ENCODE measurements around the gene DDR2. TPM values are rescaled to one million over a fixed set of nuclear protein-coding genes. Genes with fewer than 3 reads are reported as not detected.
"Not testable (repeated sequence)": the region's sequence is repeated elsewhere in the genome, so short reads cannot be mapped to it uniquely, and the experiment has no call there.

The DDR2 gene
- total RNA-seq, 2 experiments from 2014 or later: 0.02 to 0.35 TPM

DNA sequence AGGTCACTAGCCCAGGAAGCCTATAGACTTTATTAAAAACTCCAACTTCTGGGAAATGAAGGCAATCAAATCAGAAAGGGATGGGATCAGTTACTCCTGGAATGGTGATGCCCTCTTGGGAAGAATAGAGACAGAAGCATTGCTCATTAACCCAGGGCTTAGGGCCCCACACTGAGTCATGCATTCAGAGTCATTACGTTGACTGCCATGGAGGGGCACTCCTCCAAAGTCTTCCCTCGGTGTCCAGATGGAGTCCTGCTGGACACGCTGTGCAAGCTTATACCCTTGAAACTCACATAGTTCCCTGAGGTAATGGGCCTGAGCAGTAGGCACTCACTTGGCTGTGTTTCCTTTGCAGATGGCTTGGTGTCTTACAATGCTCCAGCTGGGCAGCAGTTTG lies 123.0 kb downstream of the DDR2 start:
- Mint-ChIP-seq H3K36me3 (ENCODE audit: low read depth) (no peaks in the 10 kb centered on the region), H3K27ac (no peak overlapping the region), H3K4me3 (no peak overlapping the region), H3K27me3 (peaks cover 2% of the 10 kb centered on the region), H3K4me1 (no peaks in the 10 kb centered on the region), H3K9me3 (no peaks in the 10 kb centered on the region)
- ChIA-PET CTCF (no interaction called here), POLR2A (no interaction called here)
- DNase-seq: no peak

- H3K27ac Mint-ChIP-seq: no peak overlapping the region
- H3K4me3 Mint-ChIP-seq: no peak overlapping the region
- CTCF ChIA-PET: no interaction called here
- no peaks in the 10 kb centered on the region for H3K9me3 Mint-ChIP-seq
- no peaks in the 10 kb centered on the region for H3K36me3 Mint-ChIP-seq (ENCODE audit: low read depth)
- no peak for DNase-seq
- POLR2A ChIA-PET: no interaction called here
- peaks cover 2% of the 10 kb centered on the region for H3K27me3 Mint-ChIP-seq
- no peaks in the 10 kb centered on the region for H3K4me1 Mint-ChIP-seq
Measured at GRCh38 chr1:162756523-162756922, 124.3 kb downstream of the DDR2 start.

GRCh38 chr1:162757476-162757875 lies 125.2 kb downstream of the DDR2 start:
- H3K27me3 Mint-ChIP-seq: peaks cover 2% of the 10 kb centered on the region

GRCh38 chr1:162765788-162766187 lies 133.5 kb downstream of the DDR2 start:
- Mint-ChIP-seq H3K4me3 (no peak overlapping the region), H3K36me3 (ENCODE audit: low read depth) (no peaks in the 10 kb centered on the region), H3K27me3 (peaks cover 8% of the 10 kb centered on the region), H3K9me3 (no peaks in the 10 kb centered on the region), H3K4me1 (no peaks in the 10 kb centered on the region), H3K27ac (no peak overlapping the region)
- no peak for DNase-seq
- CTCF ChIA-PET: no interaction called here
- POLR2A ChIA-PET: no interaction called here

More at GRCh38 chr1:162757476-162757875, 125.2 kb downstream of the DDR2 start:
- Mint-ChIP-seq H3K36me3 (ENCODE audit: low read depth) (no peaks in the 10 kb centered on the region), H3K27ac (no peak overlapping the region), H3K4me3 (no peak overlapping the region), H3K4me1 (no peaks in the 10 kb centered on the region), H3K9me3 (no peaks in the 10 kb centered on the region)
- POLR2A ChIA-PET: no interaction called here
- no peak for DNase-seq
- CTCF ChIA-PET: no interaction called here

GRCh38 chr1:162772571-162773154 lies 140.4 kb downstream of the DDR2 start:
- H3K4me1 Mint-ChIP-seq: no peaks in the 10 kb centered on the region
- no peaks in the 10 kb centered on the region for H3K36me3 Mint-ChIP-seq (ENCODE audit: low read depth)
- no peak overlapping the region for H3K27ac Mint-ChIP-seq
- H3K4me3 Mint-ChIP-seq: no peak overlapping the region
- DNase-seq: no peak
- H3K27me3 Mint-ChIP-seq: peaks cover 2% of the 10 kb centered on the region
- H3K9me3 Mint-ChIP-seq: no peaks in the 10 kb centered on the region
- CTCF ChIA-PET: no interaction called here
- POLR2A ChIA-PET: no interaction called here

DNA sequence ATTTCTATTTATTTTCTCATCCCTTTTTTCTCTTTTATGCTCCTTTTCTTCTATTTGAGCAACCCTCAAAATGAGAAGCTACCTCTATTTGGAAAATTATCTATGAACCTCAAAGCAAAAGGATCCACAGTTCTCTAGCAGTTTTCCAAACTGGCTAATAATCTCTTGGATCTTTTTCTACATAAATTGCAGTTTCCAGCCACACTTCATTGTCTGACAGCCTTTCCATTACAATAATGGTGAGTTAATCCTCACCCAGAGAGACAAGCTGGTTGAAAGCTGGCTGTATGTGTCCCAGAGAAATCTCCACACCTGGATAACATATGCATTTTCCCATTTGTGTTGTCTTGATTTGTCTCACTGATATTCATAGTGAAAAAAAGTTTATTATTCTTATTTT lies 141.7 kb downstream of the DDR2 start:
- Mint-ChIP-seq H3K4me3 (no peak overlapping the region), H3K4me1 (no peaks in the 10 kb centered on the region), H3K27ac (no peak overlapping the region), H3K9me3 (no peaks in the 10 kb centered on the region), H3K27me3 (peaks cover 2% of the 10 kb centered on the region), H3K36me3 (ENCODE audit: low read depth) (no peaks in the 10 kb centered on the region)
- POLR2A ChIA-PET: no interaction called here
- DNase-seq: no peak
- CTCF ChIA-PET: no interaction called here

GRCh38 chr1:162779043-162779442 lies 146.8 kb downstream of the DDR2 start:
- H3K27me3 Mint-ChIP-seq: peaks cover 20% of the 10 kb centered on the region
- H3K4me3 Mint-ChIP-seq: no peak overlapping the region
- CTCF ChIA-PET: no interaction called here
- no peaks in the 10 kb centered on the region for H3K4me1 Mint-ChIP-seq
- H3K9me3 Mint-ChIP-seq: no peaks in the 10 kb centered on the region
- DNase-seq: no peak
- POLR2A ChIA-PET: no interaction called here
- H3K27ac Mint-ChIP-seq: no peak overlapping the region
- no peaks in the 10 kb centered on the region for H3K36me3 Mint-ChIP-seq (ENCODE audit: low read depth)

DNA sequence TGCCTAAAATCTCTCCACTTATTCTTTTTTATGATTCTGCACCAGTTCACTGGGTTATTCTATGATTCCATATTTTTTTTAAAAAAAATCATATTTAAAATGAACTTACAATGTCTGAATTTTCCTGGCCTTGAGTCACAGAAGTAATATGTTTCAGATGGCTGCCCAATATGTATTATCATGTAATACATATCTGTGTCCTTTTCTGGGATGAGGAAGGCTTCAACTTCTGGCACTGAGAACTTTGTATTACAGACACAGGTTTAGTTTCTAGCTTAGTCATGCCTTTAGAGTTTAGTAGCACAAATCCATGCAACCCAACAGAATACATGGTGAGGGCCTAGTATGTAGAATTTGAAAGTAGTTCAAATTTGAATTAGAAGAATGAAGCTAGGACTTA lies 150.4 kb downstream of the DDR2 start:
- DNase-seq: no peak
- Mint-ChIP-seq H3K27me3 (peaks cover 20% of the 10 kb centered on the region), H3K27ac (no peak overlapping the region), H3K4me3 (no peak overlapping the region), H3K36me3 (ENCODE audit: low read depth) (no peaks in the 10 kb centered on the region), H3K4me1 (no peaks in the 10 kb centered on the region), H3K9me3 (no peaks in the 10 kb centered on the region)
- POLR2A ChIA-PET: no interaction called here
- CTCF ChIA-PET: no interaction called here

- H3K27ac Mint-ChIP-seq; POLR2A ChIA-PET; H3K4me1 Mint-ChIP-seq; H3K4me3 Mint-ChIP-seq; H3K36me3 Mint-ChIP-seq (ENCODE audit: low read depth); H3K9me3 Mint-ChIP-seq; CTCF ChIA-PET; DNase-seq: not testable (repeated sequence)
- H3K27me3 Mint-ChIP-seq: peaks cover 20% of the 10 kb centered on the region
Measured at GRCh38 chr1:162784926-162785325, 152.7 kb downstream of the DDR2 start.

- Mint-ChIP-seq H3K4me1 (peaks cover 12% of the 10 kb centered on the region), H3K27ac (peak overlapping the region; percentile 13)
- POLR2A ChIA-PET; H3K9me3 Mint-ChIP-seq; H3K4me3 Mint-ChIP-seq; H3K36me3 Mint-ChIP-seq (ENCODE audit: low read depth); DNase-seq; H3K27me3 Mint-ChIP-seq: not testable (repeated sequence)
- CTCF ChIA-PET: interaction anchor here (0.7 kb wide), 1 partner anchor 54 kb away, joined by 6 read pairs; no protein-coding TSS in a partner anchor
Measured at GRCh38 chr1:162788783-162789182, 156.5 kb downstream of the DDR2 start.

DNA sequence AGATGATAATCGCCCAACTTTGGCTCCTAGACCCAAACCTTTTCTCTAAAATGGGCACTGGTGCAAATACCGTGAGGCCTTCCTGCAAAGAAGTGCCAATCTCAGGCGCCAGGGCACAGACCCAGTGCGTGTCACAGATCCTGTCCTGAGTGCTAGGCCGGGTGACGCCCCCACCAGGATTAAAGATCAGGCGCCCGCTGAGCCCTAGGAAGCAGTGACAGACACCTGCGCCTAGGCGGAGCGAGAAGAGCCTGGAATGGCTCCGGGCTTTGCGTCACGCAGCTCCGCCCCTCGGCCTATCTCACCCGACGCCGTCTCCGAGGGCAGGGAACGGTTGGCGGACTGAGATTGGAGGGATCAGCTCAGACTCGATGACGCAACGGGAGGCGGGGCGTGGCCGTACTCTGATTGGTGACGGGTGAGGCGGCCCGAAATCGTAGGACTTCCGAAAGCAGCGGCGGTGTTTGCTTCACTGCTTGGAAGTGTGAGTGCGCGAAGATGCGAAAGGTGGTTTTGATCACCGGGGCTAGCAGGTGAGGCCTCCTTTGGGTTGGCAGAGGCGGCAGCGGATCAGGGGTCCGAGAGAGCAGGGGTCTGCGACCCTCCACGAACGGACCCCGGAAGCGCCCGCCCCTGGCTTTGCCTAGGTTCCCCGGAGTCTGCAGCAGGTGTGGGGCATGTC lies 158.2 kb downstream of the DDR2 start, which contains the start of gene HSD17B7:
Gene HSD17B7, plus strand, starts transcription at position 400 of the 682 bp plus-strand sequence. Its CDS starts 99 bp downstream, at position 499.
- POLR2A ChIA-PET: not testable (repeated sequence)
- peaks cover 12% of the 10 kb centered on the region for H3K4me1 Mint-ChIP-seq

DNA sequence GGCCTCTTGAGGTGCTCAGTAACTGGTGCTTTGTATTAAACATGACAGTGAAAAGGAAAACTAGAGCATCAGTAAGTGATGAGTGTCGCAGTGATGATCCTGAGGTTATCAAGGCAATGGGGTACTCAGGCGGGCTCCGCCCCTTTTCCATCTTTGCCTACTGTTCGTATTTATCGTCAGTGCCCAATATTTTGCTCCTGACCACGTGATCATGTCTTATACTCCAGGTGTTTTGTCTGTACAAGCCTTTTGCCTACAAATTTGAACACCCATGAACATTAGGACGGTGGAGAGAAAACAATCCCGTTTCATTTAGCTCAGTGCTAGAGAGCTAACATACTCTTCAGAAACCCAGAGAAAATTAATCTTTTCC lies 158.7 kb downstream of the DDR2 start:
- CTCF ChIA-PET, POLR2A ChIA-PET, H3K9me3 Mint-ChIP-seq, H3K27me3 Mint-ChIP-seq: not testable (repeated sequence)
- Mint-ChIP-seq H3K36me3 (ENCODE audit: low read depth) (peaks cover 11% of the 10 kb centered on the region), H3K27ac (peak overlapping the region; percentile 98), H3K4me3 (peak overlapping the region; percentile 87), H3K4me1 (peaks cover 14% of the 10 kb centered on the region)
- peak; percentile 9 for DNase-seq

More for the DNA sequence above, 158.2 kb downstream of the DDR2 start, which contains the start of gene HSD17B7:
- Mint-ChIP-seq H3K36me3 (ENCODE audit: low read depth) (peaks cover 11% of the 10 kb centered on the region), H3K4me3 (peak within 1 kb of the TSS; percentile 87), H3K27ac (peak within 1 kb of the TSS; percentile 98)
- CTCF ChIA-PET, H3K27me3 Mint-ChIP-seq, H3K9me3 Mint-ChIP-seq: not testable (repeated sequence)
- peak; percentile 82 for DNase-seq

DNA sequence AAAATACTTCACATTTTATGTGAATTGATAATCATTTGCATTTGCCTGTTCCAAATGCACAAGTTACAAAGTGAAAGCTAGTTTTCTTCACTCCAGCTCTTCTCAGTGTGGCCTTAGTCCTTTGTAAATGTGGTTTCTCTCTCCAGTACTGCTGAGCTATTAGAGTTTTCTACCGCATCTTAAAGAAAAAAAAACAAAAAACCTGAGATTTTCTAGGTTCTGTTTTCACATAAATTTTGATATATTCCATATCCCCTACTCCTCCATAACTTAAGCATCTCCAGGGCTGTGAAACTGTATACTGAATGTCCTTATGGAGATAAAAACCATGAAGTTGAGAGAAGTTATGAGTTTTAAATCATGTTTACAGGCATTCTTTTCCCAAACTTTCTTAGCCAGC lies 162.0 kb downstream of the DDR2 start:
- POLR2A ChIA-PET, H3K27ac Mint-ChIP-seq, H3K27me3 Mint-ChIP-seq, H3K4me3 Mint-ChIP-seq, DNase-seq, CTCF ChIA-PET, H3K9me3 Mint-ChIP-seq: not testable (repeated sequence)
- Mint-ChIP-seq H3K4me1 (peaks cover 18% of the 10 kb centered on the region), H3K36me3 (ENCODE audit: low read depth) (peaks cover 23% of the 10 kb centered on the region)
